Measurements from ENCODE around the gene MRPS22.

DNA sequence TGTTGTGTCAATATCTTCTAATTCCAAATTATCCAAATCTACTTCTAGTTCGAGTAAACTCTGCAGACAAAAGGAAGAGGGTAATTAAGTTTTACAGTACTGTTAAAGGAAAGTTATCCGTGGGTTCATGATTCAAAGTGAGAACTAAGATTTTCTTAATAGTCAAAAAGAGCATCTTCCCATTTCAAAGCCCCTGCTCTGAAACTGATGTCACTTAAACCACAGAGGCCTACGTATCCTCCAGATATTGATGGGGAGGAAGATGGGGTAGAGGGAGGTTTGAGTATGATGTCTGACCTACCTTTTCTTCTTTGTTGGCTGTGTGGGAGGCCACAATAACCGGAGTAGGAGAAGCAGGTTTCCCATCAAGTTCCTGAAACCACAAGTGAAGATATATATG is 14.1 kb downstream of the MRPS22 start:
- TF ChIP-seq, protein P1, sequence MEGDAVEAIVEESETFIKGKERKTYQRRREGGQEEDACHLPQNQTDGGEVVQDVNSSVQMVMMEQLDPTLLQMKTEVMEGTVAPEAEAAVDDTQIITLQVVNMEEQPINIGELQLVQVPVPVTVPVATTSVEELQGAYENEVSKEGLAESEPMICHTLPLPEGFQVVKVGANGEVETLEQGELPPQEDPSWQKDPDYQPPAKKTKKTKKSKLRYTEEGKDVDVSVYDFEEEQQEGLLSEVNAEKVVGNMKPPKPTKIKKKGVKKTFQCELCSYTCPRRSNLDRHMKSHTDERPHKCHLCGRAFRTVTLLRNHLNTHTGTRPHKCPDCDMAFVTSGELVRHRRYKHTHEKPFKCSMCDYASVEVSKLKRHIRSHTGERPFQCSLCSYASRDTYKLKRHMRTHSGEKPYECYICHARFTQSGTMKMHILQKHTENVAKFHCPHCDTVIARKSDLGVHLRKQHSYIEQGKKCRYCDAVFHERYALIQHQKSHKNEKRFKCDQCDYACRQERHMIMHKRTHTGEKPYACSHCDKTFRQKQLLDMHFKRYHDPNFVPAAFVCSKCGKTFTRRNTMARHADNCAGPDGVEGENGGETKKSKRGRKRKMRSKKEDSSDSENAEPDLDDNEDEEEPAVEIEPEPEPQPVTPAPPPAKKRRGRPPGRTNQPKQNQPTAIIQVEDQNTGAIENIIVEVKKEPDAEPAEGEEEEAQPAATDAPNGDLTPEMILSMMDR (IDR thresholded peaks at IDR 0.05): no peak
- TF ChIP-seq POLR2A (IDR thresholded peaks at IDR 0.05): no peak
- no peak for TF ChIP-seq EP300 (IDR thresholded peaks at IDR 0.05)

Measured in suprapubic skin (tissue), 3 donors.